COLO829 (cell line): Measurements from ENCODE around the gene TMEM156.
"Not testable (repeated sequence)": the region's sequence is repeated elsewhere in the genome, so short reads cannot be mapped to it uniquely, and the experiment has no call there.

Experiments
- DNase-seq: peaks from one replicate; pipeline ENCODE4 v3.0.0; 2012; ENCODE audit warnings: low spot score

TMEM156 gene

DNA sequence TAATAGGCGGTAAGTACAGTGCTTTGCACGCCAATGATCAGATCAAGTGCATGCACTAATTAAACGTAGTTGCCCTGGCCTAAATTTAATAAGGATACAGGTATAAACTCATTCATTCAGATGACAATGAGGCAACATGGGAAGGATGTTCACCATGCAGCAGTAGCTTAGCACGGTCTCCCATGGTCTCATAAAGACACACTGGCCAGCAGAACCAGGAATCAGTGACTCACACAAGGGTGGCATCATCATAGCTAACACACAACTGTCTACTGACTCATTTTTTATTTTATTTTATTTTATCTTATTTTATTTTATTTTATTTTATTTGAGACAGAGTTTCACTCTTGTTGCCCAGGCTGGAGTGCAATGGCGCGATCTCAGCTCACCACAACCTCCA is 42.7 kb downstream of the TMEM156 start:
- DNase-seq, result no peak

DNA sequence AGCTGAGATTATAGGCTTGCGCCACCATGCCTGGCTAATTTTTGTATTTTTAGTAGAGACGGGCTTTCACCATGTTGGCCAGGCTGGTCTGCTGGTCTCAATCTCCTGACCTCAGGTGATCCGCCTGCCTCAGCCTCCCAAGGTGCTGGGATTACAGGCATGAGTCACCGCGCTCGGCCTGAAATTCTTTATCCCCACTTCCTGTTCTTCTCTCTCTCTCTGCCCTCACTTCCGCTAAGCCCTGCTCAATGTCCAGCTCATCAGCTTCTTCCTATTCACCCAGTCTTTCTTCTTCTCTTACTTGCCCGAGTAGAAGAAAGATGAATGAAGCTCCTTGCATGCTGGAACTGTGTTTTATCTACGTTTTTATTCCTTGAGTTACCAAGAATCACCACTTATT is 43.9 kb downstream of the TMEM156 start:
- DNase-seq, result not testable (repeated sequence)

DNA sequence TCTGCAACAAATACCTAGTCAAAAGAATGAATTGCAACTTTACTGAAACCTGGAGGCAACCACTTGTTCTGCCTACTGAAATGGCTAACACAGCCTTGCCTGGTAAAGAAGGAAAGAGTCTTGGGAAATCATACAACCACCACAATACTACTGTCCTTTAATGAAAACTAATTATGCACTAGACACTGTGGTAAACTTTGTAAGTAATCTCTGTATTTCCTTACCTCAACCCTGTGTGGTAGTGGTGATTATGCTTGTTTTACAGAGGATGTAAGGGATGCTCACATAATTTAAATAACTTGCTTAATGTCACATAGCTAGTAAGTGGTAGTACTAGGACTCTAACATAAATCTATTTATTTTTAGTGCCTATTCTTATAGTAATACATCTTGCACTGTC is 44.7 kb downstream of the TMEM156 start:
- no peak for DNase-seq

DNA sequence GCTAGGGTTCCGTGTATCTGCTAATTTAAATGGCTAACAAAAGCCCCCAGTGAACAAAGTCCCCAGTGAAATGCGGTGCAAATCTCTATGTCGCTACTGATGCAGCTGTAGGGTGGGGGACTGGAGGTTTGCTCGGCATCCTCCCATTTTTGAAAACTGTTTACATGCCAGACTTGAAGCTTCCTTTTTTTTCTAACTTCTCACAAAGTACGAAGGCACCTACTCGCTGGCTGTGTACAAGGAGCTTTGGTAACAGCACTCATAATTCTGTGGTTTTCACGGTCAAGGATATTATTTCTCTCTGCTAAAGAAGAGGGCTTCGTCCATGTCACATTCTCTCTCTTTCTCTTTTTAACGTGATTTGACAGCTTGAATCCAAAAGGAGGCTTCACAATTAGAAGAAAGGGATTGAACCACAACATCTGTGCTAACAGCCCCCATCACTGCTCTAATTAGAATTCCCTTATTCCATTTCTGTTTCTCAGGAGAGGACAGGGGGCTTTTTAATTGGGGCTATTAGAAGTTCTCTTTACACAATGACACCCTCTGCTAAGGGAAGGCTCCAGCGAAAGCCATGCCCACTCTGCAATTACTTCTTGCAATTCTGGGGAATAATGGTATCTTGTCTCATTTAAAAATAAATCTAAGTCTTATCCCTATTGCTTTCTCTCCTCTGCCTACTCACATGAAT is 46.7 kb downstream of the TMEM156 start:
- DNase-seq, result no peak

DNA sequence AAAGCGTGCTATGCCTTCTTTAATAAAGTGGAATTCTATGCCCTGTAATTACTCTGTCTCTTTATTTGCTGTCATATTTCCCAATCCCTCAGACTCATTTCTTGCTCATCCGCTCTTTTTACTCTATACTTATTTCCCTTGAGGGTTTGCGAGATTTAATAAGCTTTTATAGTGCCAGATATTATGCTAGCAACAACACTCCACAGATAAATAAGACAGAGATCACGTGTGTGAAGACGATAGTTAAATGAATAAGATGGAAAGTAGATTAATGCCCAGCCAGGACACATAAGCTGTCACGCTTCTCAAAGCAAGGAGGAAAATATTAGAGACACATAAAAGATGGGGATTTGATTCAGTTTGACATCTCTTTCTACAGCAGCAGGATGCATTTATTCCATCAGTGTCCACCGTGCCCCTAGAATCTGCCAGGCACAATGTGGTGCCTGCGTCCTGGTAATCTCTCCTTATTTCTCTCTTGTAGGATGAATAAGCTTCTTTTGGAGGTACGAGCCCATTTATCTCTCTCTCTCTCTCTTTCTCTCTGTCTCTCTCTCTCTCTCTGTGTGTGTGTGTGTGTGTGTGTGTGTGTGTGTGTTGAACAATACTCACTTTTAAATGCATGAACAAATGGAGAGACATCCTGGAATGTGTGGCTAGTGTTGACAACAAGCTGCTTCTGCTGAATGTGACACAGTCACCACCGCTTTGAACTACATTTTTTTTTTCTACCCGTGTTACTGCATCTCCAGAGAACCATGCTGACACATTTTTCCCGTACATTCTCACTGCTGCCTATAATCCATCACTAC is 48.2 kb downstream of the TMEM156 start:
- no peak for DNase-seq

DNA sequence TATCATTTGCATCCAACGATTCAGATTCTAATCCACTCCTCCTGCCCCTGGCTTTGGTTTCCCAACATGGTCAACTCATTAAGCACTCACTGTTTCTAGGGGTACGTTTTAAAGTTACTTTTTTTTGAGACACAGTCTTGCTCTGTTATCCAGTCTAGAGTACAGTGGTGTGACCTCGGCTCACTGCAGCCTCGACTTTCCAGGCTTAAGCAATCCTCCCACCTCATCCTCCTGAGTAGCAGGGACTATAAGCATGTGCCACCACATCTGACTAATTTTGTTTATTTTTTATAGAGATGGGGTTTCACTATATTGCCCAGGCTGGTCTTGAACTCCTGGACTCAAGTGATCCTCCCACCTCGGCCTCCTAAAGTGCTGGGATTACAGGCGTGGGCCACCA is 48.9 kb downstream of the TMEM156 start:
- no peak for DNase-seq

DNA sequence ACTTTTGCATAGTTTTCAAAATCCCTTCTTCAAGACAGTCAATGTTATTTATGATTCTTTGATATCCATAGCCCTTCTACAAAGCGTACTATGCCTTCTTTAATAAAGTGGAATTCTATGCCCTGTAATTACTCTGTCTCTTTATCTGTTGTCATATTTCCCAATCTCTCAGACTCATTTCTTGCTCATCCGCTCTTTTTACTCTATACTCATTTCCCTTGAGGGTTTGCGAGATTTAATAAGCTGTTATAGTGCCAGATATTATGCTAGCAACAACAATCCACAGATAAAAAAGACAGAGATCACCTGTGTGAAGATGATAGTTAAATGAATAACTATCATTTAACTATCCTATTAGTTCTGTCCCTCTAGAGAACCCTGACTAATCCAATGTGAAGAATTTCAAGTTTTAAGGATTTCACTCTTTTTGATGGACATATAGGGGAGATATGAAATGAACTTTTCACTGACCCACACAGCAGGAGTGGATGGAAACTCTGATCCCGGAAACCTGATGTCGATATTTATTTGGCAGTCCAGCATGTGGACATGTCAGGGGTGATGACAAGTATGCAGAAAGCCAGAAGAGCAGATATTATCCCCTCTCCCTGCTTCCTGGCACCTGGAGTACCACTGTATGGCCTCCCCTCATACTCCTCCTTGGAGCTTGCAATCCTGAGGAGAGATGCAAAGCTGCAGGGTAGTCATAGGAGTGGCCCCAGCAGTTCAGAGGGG is 49.7 kb downstream of the TMEM156 start:
- no peak for DNase-seq

DNA sequence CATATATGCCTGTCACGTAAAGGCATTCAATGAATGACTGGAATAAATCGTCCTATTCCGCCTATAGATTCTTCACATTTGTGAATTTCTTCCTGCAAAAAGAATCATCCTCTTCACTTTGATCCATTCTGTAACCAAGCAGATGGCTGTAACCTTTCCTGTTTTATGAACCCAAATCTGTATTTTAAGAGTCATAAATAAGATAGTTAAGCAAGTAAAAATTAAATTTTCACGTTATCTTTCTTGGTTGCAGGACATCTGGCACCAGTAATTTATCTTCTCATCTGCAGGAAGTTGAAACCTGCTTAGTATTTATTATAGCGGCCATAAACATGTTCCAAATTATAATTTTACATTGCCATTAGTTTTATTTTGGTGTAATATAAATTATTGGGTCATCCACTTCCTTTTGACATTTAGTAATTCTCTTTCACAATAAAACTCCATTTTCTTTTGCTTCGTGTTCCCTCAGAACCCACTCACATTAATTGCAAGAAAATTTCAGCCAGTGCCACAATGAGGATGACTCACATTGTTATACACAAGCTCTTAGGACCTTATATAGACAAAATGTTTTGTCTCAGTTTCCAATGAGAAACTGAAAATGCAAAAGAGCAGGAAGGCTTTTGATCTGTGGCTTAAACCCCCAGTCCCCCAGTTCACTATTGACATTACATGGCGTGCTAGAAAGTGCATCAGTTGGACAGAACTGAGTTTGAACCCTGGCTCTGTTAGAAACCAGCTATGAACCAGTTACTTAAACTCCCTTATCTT is 51.1 kb downstream of the TMEM156 start:
- no peak for DNase-seq

DNA sequence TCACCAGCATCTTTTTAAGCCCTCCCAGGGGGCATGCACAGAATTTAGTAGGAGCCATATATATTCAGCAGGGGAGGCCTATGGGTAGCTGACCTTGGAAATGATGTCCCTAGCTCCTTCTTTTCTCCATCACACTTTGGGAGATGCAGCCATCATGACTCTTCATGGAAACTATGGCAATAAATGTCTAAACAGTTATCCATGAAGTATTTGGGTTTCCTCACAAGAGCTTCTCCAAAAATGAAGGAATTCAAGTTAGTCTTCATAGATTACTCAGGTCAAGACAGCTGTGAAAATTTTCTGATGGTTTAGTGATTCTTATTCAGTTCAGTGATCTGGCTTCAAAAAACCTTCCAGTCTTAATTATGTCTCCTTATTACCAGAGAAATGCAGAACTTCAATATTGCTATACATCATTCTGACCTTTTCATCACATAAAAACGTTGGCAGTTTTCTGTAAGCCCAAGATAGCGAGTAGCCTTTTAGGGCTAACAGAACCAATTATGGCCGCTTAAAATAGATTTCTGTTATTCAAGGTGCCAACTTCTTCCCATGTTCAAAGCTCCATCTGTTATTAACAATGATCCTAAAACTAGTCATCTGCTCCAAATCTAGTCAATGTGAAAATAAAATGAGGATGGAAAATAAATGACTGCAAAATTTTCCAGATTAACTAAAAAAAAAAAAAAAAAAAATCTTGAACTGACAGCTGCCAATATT is 52.5 kb downstream of the TMEM156 start:
- DNase-seq, result no peak

DNA sequence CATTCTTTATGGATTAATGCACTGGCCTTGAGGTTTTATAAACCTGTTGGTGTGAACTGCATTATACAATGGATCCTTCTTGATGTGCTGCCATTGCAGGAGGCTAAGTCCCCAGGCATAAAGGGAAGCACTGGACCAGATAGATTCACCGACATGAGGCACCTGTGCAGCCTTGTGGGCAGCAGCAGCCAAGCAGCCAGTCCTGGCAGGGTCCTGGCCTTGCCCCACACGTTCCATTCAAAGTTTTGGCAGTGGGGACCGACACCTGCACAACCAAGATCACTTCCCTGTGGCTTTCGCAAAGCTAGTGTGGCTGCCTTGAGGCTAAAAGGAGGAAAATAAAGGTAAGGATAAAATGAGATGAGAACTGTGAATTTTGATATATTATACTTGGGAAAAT is 53.1 kb downstream of the TMEM156 start:
- DNase-seq, result no peak

DNA sequence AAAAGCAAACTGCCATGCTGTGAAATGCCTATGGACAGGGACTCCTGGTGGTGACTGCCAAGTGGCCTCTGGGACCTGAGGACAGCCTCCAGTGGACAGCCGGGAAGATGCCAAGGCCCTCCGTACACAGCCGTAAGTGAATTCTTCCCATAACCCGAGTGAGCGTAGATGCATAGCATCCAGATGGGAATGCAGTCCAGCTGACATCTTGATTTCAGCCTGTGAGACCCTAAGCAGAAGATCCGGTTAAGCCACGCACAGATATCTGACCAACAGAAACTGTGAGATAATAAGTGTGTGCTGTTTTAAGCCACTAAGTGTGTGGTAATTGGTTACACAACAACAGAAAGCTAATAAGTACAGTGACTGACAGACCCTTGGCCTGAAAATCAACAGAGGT is 55.9 kb downstream of the TMEM156 start:
- DNase-seq, result no peak

DNA sequence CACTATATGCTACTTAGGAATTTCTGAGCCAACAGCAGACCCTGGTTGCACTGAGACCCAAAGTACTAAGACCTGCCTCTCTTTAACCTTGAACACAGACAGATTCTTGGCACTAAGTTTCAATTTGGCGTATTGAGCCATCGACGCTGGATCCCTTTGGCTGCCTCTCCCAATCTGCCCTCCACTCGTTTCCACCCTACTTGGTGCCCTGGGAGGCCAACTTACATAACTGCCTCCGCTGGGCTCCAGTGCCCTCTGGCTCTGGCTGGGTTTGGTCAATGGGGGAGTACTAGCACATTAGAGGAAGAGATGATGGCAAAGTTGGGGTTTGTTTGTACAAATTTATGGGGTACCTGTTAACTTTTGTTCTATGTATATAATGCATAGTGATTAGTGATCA is 63.5 kb downstream of the TMEM156 start:
- DNase-seq, result no peak

DNA sequence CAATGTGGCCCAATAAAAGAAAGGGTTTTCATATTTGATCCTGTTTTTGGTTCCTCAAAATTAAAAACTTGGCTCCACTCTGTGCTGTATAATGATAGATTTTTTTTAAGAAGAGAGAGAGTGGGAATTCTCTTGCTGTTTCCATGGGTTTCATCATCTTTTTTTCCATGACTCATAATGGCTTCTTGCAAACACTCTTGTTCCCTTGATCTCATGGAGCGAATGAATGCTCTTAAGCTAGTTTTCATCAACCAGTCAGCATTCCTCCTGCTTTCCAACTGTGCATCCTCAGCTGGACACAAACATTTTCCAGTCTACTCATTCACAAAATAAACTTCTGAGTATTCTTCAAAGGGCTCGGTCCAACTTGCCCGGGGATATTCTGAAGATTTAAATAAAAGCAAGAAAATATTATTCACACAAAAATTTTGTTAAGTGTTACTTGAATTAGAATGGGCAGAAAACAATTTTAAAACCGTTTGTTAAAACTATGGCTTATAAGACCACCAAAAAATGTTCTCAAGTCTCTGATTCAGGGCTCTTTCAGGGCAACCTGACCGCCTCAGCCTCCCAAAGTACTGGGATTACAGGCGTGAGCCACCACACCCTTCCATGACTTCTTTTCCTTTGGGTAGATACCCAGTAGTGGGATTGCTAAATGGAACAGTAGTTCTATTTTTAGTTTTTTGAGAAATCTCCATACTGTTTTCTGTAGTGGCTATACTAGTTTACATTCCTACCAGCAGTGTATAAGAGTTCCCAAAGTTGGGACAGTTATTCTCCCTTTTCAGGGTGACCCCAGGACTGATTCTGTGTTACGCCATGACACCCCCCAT is 64.7 kb downstream of the TMEM156 start:
- peak; percentile 40 for DNase-seq

DNA sequence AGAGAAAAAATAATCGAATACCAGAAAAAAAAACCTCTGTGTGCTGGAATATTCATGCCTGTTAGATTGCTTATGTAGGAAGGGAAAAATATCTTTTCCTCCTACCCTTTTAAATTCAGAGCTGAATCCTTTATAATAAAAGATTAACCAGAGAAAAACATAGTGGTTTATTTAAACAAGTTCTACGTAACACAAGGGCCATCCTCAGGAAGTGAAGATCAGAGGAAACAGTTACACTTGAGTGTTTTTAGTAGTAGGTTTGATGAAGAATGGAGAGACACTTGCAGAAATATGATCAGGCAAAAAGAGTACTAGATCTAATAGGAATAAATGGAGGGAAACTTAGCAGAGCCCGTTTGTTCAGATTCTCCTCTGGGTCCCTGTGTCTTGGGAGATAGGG is 66.3 kb downstream of the TMEM156 start:
- no peak for DNase-seq

DNA sequence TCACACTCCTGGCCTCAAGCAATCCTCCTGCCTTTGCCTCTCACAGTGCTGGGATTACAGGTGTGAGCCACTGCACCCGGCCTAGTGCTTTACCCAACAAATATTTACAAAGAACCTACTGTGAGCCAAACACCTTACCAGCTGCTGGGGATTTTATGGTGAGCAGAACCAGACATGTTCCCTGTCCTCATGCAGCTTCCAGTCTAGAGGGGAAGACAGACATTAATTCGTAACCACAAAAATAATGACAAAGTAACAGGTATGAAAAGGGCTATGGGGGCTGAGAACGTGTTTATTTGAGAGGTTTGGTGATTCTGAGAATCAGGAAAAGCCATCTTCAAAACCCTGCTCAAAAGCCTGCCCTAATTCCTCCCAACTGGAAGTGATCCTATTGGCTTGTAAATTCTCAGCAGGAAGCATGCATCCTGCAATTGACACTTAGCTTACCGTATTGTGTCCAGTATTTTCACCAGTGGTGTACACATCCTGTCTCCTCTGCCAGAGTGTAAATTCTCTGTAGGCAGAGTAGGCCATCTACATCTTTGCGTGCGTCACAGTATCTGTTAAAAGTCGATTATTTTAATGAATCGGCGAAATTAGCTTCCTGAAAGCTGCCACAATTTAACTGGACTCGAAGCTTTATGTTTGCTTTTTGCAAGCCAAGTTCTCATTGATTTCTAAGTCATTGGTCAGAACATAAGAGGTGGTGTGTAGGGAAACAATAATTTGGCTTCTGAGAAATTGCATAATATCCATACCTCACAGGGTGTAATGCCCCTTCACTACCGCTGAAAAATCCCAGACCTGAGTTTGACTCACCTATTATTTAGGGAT is 67.0 kb downstream of the TMEM156 start:
- no peak for DNase-seq

DNA sequence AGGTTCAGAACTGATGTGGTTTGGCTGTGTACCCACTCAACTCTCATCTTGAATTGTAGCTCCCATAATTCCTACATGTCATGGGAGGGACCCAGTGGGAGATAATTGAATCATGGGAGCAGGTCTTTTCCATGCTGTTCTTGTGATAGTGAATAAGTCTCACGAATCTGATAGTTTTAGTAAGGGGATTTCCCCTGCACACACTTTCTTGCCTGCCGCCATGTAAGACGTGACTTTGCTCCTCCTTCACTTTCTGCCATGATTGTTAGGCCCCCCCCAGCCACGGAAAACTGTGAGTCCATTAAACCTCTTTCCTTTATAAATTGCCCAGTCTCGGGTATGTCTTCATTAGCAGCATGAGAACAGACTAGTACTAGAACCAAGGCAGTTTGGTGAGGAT is 73.0 kb downstream of the TMEM156 start:
- DNase-seq, result not testable (repeated sequence)

DNA sequence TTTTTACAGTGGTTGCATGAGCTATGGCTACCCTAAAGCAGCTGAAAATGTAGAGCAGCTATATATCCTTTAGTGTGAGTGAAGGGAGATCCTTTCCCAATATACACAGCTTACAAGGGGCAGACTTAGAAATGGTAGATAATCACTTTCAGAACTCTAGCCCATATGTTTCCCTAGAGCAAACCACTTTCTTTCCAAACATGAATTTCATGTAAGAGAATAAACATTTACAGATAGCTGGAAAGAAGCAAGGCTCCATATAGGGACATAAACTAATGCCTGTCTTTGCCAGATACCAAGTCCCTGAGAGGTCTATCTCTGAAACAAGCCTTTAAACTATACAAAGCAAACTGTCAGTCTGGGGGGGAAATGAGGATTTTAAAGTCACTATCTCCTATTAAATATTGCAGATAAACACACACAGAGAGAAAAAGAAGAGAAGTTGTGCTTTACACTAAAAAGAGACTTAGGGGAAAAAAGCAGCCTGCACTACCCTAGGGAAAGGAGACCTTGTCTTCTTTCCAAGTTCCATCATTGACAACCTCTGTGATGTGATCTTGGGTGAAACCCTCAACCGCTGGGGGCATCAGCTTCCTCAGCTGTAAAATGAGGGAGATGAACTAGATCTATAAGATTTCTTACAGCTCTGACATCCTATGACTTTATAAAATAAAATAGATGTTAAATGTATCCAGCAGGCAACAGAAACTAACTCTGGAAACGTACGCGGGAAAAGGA is 73.6 kb downstream of the TMEM156 start:
- no peak for DNase-seq

DNA sequence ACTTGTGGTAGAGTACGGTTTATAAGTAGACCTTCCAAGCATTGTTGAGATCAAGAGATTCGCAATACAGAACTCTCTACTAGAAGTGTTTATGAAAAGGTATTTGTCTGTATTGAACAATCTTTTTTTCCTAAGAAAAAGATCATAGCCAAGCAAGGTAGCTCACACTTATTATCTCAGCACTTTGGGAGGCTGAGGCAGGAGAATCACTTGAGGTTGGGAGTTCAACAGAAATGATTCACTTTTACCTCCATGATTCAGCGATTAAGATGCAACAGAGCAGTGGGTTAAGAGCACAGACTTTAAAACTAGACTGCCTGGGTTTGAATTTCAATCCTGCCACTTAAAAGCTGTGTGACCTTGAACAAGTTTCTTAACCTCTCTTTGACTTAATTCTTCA is 74.3 kb downstream of the TMEM156 start:
- no peak for DNase-seq

DNA sequence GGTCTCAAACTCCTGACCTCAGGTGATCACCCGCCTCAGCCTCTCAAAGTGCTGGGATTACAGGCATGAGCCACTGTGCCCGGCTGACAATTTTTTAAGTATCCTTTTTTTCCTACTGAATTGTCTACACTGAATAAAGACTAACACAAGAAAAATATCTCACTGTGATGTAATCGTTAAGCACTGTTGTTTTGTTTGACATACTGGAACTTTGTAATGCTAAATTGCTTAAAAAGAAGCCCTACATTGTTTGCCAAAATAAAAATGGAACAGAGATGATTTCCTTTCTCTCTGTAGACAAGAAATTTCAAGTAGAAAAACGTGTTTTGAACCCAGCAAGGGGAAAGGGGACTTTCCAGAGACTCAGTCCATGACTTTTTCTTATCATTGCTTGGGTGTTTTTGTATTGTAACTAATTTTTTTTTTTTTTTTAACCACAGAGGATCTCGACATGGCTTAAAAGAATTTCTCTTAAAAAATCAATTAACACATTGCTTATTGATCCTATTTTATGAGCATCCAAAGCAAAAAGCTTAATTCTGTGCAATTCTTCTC is 74.9 kb downstream of the TMEM156 start:
- no peak for DNase-seq
